HG03439 (cell line): ENCODE data around the gene FRAS1.
"Not testable (repeated sequence)": the region's sequence is repeated elsewhere in the genome, so short reads cannot be mapped to it uniquely, and the experiment has no call there.

Experiments used
- ATAC-seq: cut with Tn5 transposase; IDR thresholded peaks from one replicate; pipeline ENCODE4 v1.9.1; 2021; ENCODE audit warnings: mild to moderate bottlenecking, moderate library complexity; ENCODE audit not compliant: unreplicated experiment

Gene FRAS1

DNA sequence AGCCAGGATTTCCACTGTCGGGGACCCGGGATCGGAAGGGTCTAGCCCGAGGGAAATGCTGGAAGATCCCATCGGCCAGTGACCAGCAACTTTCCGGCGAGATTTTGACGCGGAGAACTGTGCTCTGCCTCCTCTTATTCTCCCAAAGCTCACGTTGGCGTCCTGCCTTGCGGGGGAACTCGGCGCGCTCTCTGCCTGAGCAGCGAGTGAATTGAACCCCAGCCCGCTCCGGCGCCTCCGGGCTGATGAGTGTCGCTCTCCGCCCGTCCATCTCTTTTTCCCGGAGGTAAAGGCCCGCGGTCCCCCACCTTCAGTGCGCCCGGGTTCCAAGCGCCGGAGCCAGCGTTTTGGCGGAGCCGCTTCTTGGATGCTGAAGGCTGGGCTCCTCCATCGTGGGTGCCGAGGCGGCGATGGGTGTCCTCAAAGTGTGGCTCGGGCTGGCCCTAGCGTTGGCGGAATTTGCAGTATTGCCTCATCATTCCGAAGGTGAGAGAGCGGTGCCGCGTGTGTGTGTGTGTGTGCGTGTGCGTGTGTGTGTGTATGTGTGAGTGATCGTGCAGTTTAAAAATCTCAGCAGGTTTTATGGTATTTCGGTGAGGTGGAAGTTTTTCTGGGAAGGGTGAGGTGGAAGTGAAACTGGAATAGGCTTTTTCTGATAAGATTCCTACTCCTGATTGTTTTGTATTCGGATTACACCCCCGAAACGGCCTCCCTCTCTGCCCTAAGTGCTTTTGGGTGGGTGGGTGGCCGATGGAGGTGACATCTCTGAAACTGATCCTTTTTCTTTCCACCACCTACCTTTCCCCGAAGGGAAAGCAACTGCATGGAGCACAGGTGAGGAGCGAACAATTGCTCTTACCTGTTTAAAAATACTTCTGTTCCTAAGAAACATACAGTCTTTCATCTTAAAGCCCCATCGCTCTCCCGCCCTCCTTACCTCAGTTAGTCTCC, 752 bp downstream of the FRAS1 start:
- ATAC-seq, result no peak

DNA sequence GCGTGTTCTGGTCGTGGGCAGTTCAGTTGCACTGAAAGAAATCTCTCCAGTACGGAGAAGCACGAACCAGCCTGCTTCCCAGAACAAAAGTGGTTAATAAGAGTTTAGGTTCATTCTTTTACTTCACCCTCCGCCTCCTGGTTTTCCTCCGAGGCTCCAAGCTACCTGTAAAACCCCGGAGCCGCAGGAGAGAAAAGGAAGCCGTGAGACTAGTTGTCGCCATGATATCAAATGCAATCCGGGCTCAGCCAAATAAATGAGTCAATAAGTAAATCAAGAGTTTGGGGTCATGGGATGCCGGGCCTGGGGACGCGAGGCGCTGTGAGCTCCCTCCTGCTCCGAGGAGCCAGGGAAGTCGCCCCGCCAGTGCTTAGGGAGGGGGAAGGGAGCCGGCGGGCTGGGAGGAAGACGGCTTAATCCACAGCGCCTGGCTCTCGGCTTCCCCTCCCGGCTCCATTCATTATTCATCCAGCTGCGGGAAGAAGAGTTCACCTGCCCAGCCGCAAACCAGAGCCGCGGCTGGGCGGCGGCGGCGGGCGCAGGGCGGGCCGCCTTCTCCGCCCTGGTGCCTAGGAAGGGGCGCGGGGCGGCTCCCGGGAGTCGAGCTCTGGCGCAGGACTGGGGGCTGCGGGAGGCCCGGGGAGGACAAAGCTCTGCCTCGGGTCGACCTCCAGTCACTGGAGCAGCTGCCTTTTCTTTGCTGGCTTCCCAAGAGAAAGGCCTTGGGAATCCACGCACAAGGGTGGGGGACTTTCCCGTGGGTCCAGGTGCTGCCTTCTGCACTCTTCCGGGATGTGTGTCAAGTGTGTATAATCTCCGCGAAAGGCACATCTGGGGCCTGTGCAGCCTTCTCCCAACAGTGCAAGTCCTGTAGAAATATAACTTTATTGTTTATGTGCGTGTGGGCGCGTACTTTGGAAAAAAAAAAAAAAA, 1.7 kb downstream of the FRAS1 start:
- ATAC-seq, result no peak

DNA sequence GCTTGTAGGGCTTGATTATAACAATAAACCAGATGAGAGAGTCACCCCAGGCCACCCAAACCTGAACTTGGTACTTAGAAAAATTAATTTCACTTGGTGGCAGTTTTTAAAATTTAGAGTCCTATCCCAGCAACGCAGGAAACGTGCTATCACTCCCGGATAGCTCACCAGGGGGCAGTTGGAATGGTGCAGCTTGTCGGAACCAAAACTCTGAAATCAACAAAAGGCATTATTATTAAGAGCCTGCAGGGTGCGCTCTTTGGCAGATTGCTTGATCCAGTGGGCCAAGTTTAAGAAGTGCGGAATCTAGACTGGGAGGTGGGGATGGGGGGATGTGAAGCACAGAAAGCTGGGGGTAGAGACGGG, 2.4 kb downstream of the FRAS1 start:
- ATAC-seq, result no peak

DNA sequence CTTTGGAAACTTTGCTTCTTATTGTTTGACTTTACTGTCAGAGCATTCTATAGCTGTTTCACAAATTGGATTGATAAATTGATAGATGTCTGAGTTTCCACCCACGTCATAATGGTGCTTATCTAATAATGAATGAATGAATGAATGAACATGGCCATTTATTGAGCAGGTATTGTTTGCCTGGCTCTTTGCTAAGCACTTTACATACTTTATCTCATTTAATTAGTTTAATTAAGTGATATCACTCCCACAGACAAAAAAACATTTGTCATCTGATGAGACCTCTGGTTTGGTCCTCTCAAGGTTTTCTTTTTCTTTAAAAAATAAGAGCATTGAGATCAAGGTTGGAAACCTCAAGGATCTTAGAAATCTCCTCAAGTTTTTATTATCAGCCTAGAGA, 2.8 kb downstream of the FRAS1 start:
- ATAC-seq, result no peak

DNA sequence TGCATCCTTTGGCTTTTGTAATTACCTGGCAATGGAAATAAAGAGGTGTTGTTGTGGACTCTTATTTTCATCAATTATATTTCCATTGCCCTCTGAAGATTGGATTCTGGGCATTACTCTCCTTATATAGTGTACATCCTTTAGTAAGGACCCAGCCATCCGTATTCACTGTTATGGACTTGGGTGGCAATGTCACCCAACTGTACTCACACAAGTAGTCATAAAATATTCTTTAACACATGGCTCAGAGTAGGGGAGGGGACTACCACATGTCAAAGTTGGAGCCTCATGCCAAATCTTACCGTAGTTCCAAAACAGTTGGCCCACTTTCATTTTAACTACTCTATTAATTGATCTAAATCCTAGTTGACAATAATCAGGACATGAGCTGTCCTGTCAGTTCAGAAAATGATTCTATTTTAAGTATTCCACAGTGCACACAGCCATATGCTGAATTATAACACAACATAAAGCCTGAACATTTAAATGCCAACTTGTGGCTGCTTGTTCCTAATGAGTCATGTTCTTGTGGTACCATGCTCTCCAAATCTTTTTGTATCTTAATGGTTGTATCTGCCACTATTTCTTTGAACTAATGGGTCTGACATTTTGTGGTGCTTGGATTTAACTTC, 4.9 kb downstream of the FRAS1 start:
- ATAC-seq, result no peak

DNA sequence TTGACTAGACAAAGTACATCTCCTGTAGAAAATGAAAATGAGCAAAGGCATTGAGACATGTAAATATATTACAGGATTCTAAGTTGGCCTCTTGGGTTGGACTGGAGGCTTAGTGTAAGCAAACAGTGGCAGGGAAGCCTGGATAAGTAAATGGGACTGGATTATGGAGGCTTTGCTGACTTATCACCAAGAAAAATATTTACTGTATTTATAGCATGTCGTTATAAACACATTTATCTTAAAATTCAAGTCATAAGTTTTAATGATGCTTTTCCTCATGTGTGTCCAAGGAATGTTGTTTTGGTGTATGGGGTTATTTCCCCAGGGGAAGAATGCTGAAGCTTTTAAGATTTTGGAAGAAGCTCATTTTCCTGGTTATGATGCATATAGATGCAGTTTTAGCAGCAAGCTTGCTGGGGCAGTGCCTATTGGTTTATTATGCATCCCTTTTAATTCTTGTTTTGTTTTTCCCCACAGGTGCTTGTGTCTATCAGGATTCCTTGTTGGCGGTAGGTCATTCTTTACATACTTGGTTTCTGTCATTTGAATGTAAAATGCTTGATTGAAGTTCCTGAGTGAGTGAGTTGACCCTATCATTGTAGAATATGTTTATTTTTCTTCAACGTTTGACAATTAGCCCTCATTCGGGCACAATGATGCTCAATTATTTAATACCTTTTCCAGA, 8.5 kb downstream of the FRAS1 start:
- no peak for ATAC-seq

DNA sequence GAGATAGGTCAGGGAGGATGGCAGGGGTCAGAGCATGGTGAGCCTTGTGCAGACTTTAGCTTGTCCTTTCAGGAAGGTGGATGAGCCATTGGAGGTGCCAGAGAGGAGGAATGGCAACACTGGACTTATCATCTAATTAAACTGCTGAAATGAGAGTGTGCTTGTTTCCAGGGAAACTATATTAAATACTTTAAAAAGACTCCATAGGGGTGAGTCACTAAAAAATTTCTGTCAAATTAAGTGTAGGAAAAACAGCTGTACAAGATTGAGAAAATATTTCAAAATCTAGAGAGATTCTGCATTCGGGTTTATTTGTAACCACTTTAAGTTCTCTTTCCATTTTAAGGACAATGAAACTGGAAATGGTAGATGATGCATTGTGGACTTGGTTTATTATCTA, 11.4 kb downstream of the FRAS1 start:
- ATAC-seq, result no peak

DNA sequence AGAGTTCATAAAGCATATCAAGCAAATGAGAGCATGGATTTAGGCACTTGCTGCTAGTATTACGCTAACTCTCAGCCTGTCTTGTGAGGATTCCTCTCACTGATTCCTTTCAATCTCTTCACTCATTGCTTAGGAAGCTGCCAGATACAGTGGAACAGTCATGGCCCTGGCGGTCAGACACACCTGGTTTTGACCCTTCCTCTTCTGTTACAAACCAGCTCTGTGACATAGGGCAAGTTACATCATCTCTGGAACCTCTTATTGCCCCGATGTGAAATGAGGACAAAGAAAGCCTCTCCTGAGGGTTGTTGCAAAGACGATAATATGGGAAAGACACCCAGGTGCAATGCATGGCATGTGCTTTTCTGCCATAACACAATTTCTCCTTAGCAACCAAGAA, 12.2 kb downstream of the FRAS1 start:
- no peak for ATAC-seq

DNA sequence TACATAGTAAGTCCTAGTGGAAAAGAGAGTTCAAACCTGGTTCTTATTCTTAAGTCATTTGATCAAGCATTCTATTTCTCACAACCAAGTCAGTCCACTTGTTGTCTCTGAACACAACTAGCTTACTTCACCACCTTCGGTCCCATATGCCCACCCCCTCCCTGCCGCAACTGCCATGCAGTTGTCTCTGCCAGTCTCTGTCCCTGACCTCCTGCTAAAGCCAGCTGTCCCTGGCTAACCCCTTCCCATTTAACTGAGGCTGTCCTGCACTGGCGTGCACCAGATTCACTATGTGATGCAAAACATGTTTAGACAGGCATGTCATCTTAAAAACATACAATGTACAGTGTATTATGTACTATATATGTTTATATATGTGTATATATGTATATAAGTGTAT, 12.7 kb downstream of the FRAS1 start:
- no peak for ATAC-seq

DNA sequence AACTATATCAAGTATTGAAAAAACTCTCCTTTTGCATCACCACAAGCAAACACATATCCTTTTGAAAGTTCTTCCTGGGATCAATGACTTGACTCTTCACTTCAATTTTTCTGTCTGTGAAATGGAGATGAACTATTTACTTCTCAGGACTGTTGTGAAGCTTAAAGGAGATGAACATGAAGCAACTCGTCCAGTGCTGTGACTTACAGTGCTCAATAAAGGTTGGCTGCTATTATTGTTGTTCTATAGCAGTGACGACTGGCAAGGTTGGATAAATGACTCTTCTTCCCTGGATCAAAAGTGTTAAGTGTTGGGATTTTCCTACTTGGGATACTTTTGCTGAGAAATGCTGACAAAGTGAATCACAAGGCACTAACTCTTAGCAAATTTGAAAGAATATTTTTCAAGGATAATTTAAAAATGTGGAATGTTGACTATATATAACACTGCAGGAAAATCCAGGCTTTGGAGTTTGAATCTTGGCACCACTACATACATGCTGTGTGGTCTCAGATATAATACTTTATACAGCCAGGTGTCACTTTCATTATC, 13.7 kb downstream of the FRAS1 start:
- no peak for ATAC-seq

DNA sequence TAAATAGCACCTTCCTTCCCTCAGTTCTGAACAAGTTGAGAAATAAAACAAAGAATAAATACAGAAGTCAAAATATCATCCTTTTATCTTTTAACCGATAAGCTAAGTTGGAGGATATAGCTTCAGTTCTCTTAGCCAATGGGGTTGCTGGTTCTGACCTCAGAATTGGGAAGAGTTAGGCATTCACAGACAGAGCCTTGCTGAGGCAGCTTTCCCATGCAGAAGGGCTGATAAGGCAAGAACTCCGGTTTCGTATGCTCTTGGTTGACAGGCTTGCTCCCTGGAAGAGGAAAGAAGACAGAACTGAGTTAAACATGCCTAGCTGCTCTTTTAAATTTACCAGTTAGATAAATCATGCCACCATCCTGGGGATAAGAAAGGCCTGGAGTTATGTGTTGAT, 17.6 kb downstream of the FRAS1 start:
- ATAC-seq, result no peak

DNA sequence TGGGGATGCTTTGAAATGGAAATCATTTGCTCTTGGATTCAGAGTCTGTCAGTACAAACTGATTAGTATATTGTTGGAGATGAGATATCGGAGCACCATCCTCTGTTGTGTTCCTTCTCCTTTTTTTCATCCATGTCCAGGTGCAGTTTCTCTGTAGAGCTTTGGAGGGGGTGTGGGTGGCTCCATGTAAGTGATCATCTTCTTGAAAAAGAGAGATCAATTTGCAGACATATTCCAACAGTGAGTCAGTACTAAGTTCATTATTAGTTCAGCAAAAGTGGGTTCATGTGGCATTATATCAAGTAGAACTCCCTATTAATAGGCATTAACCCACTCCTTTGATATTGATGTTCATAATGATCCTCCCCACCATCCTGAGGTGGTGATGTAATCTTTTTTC, 18.9 kb downstream of the FRAS1 start:
- ATAC-seq, result no peak

DNA sequence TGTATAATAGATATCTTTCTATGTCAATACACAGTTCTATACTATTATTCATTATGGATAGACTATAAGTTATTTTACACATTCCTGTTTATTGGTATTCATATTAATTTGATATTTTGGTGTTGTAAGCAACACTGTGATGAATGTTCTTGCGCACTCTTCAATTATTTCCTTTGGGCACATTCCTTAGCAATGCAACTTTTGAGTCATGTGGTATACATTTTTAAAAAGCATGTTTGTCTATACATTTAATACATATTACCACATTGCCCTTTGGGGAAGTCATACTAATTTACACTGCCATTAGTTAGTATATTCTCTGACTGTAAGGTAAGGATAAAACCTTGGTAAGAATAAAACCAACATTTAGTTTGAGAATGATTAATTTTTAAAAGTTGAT, 21.0 kb downstream of the FRAS1 start:
- ATAC-seq, result no peak

DNA sequence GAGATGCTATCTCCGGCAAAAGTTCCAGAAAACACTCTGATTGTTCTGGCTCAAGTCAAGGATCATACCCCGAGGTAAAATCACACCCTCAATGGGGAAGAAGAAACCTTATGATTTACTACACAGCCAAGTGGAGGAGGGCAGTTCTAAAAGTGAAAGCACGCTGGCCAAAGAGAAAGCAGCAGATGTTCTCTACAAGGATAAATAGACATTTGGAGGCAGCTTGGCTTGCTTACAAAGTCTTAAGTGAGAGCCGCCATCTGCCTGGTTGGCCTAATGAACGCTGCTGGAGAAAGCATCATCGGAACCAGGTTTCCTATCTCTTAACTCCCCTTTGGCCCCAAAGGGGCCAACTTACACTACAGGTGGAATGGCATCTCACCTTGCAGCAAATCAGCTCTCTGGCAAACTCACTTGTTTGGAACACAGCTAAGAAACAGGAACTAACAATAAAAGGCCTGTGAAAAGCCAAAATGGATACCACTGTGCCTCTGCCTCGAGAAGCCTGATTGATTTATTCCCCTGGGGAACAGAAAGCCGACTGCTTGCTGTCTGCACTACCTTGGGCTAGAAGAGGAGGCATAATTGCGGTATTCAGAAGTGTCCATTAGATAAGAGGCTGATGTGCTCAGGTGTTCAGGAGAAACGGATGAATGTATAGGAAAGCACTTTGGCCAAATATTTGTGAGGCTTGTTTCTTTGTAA, 22.8 kb downstream of the FRAS1 start:
- no peak for ATAC-seq

DNA sequence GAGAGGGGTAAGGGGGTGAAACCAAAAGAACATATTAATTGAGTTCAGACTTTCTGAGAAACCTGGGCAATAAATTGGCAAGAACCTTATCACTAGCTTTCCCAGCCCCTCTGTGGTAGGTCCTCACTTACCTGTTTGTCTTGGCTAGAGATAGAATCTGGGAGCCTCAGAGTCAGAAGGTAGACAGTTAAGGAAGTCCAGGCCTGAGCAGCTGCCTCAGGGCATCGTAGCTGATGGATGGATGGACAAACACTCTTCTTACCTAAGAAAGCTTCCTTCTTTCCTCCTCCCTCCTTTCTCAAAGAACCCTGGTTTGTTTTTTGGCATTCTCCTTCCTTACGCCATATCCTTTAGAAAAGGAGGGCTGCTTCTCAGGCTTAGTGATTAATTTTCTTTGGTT, 24.4 kb downstream of the FRAS1 start:
- no peak for ATAC-seq

DNA sequence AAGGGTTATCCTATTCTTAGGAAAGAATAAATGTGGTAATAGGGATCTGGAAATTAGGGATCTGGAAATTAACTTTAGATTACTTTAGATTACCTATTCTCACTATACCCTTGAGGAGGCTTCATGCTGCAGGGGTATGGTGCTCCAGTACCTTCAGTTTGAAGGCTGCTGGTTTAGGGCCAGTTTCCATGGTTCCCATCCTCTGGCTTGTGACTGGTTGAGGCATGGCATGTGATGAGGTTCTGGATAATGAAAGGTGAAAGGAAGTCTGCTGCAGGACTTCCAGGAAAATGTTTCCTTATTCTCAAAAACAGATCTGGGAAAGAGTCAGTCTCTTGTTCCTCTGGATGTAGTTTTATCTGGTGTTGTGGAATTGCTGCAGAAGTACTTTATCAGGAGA, 25.9 kb downstream of the FRAS1 start:
- no peak for ATAC-seq

DNA sequence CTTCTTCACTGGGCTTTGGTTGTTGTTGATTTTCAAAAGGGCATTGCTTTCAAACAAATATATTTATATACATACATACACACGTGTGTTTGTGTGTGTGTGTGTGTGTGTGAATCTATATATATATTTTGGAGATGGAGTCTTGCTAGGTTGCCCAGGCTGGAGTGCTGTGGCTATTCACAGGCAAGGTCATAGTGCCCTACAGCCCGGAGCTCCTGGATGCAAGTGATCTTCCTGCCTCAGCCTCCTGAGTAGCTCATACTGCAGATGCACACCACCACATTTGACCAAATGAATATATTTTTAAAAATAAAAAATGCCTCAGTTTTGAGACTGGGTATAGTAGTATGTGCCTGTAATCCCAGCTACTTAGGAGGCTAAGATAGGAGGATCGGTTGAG, 34.4 kb downstream of the FRAS1 start:
- ATAC-seq, result no peak

DNA sequence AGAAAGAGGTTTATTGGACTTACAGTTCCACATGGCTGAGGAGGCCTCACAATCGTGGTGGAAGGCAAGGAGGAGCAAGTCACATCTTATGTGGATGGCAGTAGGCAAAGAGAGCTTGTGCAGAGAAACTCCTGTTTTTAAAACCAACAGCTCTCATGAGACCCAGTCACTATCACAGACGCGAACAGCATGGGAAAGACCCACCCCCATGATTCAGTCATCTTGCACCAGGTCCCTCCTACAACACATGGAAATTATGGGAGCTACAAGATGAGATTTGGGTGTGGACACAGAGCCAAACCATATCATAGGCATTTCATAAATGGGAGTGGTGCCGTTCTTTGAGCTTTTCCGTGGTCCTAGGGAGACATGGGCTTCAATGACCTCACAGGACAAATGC, 35.2 kb downstream of the FRAS1 start:
- not testable (repeated sequence) for ATAC-seq

DNA sequence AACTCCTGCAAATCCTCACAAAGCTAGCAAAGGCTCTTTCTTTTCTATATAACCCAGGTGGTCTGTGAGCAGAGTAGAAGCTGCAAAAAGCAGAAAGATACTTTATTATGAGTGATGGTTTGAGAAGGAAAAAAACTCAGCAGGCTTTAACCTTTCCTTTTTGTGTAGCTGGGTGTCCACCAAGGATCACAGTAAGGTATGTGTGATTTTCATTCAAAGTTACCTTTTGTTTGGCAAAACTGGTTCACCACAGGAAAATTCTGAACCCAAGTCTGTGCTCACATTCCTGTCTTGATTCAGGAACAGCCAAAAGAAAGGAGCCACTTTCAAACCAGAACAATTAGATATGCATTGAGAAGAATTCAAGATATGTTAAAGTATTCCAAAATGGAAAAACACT, 35.7 kb downstream of the FRAS1 start:
- ATAC-seq, result no peak

DNA sequence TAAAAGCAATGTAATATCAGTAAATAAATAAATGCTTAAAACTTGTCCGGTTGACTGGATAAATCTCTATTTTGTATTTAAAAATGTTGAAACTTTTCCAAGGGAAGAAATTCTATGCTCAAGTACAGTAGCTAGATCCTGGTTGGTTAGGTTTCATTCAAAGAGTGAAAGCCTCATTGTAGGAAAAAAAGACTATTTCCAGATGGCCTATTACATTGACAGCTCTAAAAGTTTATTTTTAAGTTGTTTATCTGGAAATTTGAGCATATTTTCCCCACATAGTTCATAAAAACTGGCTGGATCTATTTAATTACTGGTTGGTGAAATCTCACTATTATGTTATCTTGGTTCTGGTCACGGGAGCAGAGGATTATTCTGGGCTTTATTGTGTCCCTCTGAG, 38.0 kb downstream of the FRAS1 start:
- ATAC-seq, result no peak
